Endothelial cell of umbilical vein (primary cell): Measurements from ENCODE around the gene CFAP141. TPM values are rescaled to one million over a fixed set of nuclear protein-coding genes. Genes with fewer than 3 reads are reported as not detected.
A peak's percentile ranks its signal among the peaks of the same experiment; 100 is the strongest.

Source experiments
- BruUV-seq: library from RNA; stranded (reverse); fragments of 400-500 nt; replicated peaks from 2 replicates; lab custom pipeline; 2021; lab: Mats Ljungman, UMichigan
- CTCF ChIA-PET: fragments of 300-600, 350-600 bp; sonication (Branson Sonifier 250); formaldehyde crosslinking; loops from one replicate; lab custom pipeline; 2021; ENCODE audit warnings: antibody characterized with exemption, inconsistent platforms; lab: Charles Lee
- POLR2A ChIA-PET: fragments of 300-600, 350-600 bp; sonication (Branson Sonifier 250); formaldehyde crosslinking; loops from one replicate; lab custom pipeline; 2021; ENCODE audit warnings: antibody characterized with exemption, inconsistent platforms; lab: Charles Lee
- DNase-seq: peaks from one replicate; pipeline ENCODE4 v3.0.0-alpha.2; 2011; ENCODE audit warnings: low read depth, low spot score
- FAIRE-seq: peaks from 2 replicates; lab custom pipeline; 2011; peaks lifted over from hg19 to GRCh38; lab: Jason Lieb, UNC
- H2AFZ ChIP-seq: 2 replicates; pipeline ENCODE4 v1.6.0; 2012; ENCODE audit warnings: low read depth, low read length, control low read depth, inconsistent platforms
- H3K27ac ChIP-seq: 2 replicates; pipeline ENCODE4 v1.5.1; 2011; ENCODE audit warnings: low read depth, mild to moderate bottlenecking, control low read depth, low read length, moderate library complexity; ENCODE audit not compliant: insufficient read depth
- H3K27me3 ChIP-seq, 2 experiments: 2 replicates each; pipeline versions ENCODE4 v1.6.0 to v1.6.1; 2011; ENCODE audit warnings: low read length in 2 of 2, mixed read lengths in 1 of 2; ENCODE audit not compliant: control insufficient read depth in 2 of 2, insufficient read depth in 2 of 2
- H3K36me3 ChIP-seq, 2 experiments: 2 replicates in 1 of 2; 3 replicates in 1 of 2; pipeline ENCODE4 v1.5.1; 2011; ENCODE audit warnings: low read length in 2 of 2, mild to moderate bottlenecking in 1 of 2, moderate library complexity in 1 of 2; ENCODE audit not compliant: control insufficient read depth in 2 of 2, insufficient read depth in 2 of 2; ENCODE audit errors: extremely low read depth in 1 of 2
- H3K4me1 ChIP-seq: 3 replicates; pipeline ENCODE4 v1.5.1; 2011; ENCODE audit warnings: mild to moderate bottlenecking, low read length; ENCODE audit not compliant: control insufficient read depth, insufficient read depth; ENCODE audit errors: extremely low read depth
- H3K4me2 ChIP-seq: 2 replicates; pipeline ENCODE4 v1.6.1; 2011; ENCODE audit warnings: low read length, control low read depth, mixed read lengths; ENCODE audit not compliant: insufficient read depth
- H3K4me3 ChIP-seq, 3 experiments: fragments of 200-600 bp in 1 of 3; sonication (generic), shearing (Covaris generic) in 1 of 3; replicated peaks in 1 of 3; 2 replicates each; pipeline ENCODE4 v1.5.1; 2011 to 2016; ENCODE audit warnings: control low read depth in 3 of 3, low read length in 3 of 3, mild to moderate bottlenecking in 2 of 3, inconsistent platforms in 1 of 3, low read depth in 1 of 3, moderate library complexity in 1 of 3; ENCODE audit not compliant: insufficient read depth in 1 of 3
- H3K79me2 ChIP-seq: 2 replicates; pipeline ENCODE4 v1.6.0; 2012; ENCODE audit warnings: low read length, inconsistent platforms; ENCODE audit not compliant: control insufficient read depth, insufficient read depth
- H3K9ac ChIP-seq: replicated peaks from 2 replicates; pipeline ENCODE3; 2011; ENCODE audit warnings: low read length, control low read depth; ENCODE audit not compliant: insufficient read depth; ENCODE audit errors: extremely low read depth
- H3K9me1 ChIP-seq: replicated peaks from 3 replicates; pipeline ENCODE4 v1.6.0; 2011; ENCODE audit warnings: mild to moderate bottlenecking, low read length; ENCODE audit not compliant: control insufficient read depth, insufficient read depth; ENCODE audit errors: extremely low read depth
- H3K9me3 ChIP-seq: replicated peaks from 2 replicates; pipeline ENCODE4 v1.5.1; 2012; ENCODE audit warnings: low read length, inconsistent platforms; ENCODE audit not compliant: control insufficient read depth, insufficient read depth
- H4K20me1 ChIP-seq: replicated peaks from 2 replicates; pipeline ENCODE3; 2011; ENCODE audit warnings: mild to moderate bottlenecking, low read length; ENCODE audit not compliant: control insufficient read depth, insufficient read depth; ENCODE audit errors: extremely low read depth
- EZH2 ChIP-seq: IDR thresholded peaks from 2 replicates; pipeline ENCODE4 v1.6.1; 2012; ENCODE audit warnings: borderline replicate concordance, low read depth, mild to moderate bottlenecking, moderate library complexity, low read length, inconsistent platforms; ENCODE audit not compliant: severe bottlenecking
- FOS ChIP-seq: IDR thresholded peaks from 2 replicates; pipeline ENCODE4 v1.6.1; 2011; ENCODE audit warnings: mild to moderate bottlenecking, low read length, moderate library complexity, borderline replicate concordance; ENCODE audit not compliant: insufficient read depth
- GATA2 ChIP-seq: IDR thresholded peaks from 2 replicates; pipeline ENCODE4 v1.7.0; 2011; ENCODE audit warnings: low read depth, mild to moderate bottlenecking, moderate library complexity, mixed read lengths, low read length; ENCODE audit not compliant: insufficient read length, insufficient read depth
- JUN ChIP-seq: IDR thresholded peaks from 2 replicates; pipeline ENCODE4 v1.6.1; 2011; ENCODE audit warnings: borderline replicate concordance, low read depth; ENCODE audit not compliant: insufficient read length, insufficient read depth
- MYC ChIP-seq: IDR thresholded peaks from one replicate; pipeline ENCODE4 v1.6.1; 2011; ENCODE audit warnings: mild to moderate bottlenecking, low read depth, low read length
- POLR2A ChIP-seq: IDR thresholded peaks from 2 replicates; pipeline ENCODE4 v1.6.1; 2012; ENCODE audit warnings: low read depth, mild to moderate bottlenecking, control low read depth, low read length
- POLR2AphosphoS5 ChIP-seq: IDR thresholded peaks from 2 replicates; pipeline ENCODE4 v1.6.1; 2012; ENCODE audit warnings: low read depth, mild to moderate bottlenecking, control low read depth, low read length, moderate library complexity; ENCODE audit not compliant: insufficient read depth
- dilution Hi-C: fragments of 300-500 bp; cut with MboI; formaldehyde crosslinking; loops from one replicate; pipeline ENCODE4 v1.15.0; 2019; ENCODE audit warnings: low sequenced_read_pairs; ENCODE audit not compliant: extremely low pct_ligation_motif_present
- intact Hi-C: fragments of 100-400 bp; cut with micrococcal nuclease; formaldehyde crosslinking; loops from one replicate; pipeline ENCODE4 v1.10.0; 2022
- polyA plus RNA-seq, 4 experiments: library from polyadenylated mRNA; depleted of rRNA in 3 of 4; stranded (reverse) in 3 of 4; unstranded in 1 of 4; fragments of >200 nt; gene quantifications; 2 replicates each; pipeline versions ENCODE4 v1.2.1 to v1.2.3, GENCODE V29; 2011 to 2012; ENCODE audit warnings: missing spikeins in 1 of 4
- total RNA-seq: library from RNA; stranded (reverse); gene quantifications from 2 replicates; pipeline ENCODE4 v1.2.3, GENCODE V29; 2021
- TF ChIP-seq, protein P1 (sequence below), 2 donors: IDR thresholded peaks; 1 replicate in 1 of 2; 2 replicates in 1 of 2; pipeline ENCODE4 v1.5.1; 2011; ENCODE audit warnings: low read length in 2 of 2, mild to moderate bottlenecking in 2 of 2, moderate library complexity in 2 of 2, control low read depth in 1 of 2, inconsistent platforms in 1 of 2, low read depth in 1 of 2; ENCODE audit not compliant: insufficient read depth in 1 of 2; ENCODE audit errors: extremely low read depth in 1 of 2
- TF ChIP-seq, protein P2 (sequence below): IDR thresholded peaks from 2 replicates; pipeline ENCODE4 v1.6.1; 2011; ENCODE audit not compliant: insufficient read depth, insufficient read length

CFAP141 gene
- total and polyA plus RNA-seq, 2 donors (not counting 3 experiments of a cell fraction or from before 2014, with no cell fraction given): not detected

GRCh38 chr1:154176337-154176736 lies 29.8 kb downstream of the CFAP141 start:
- Histone ChIP-seq H3K4me1 (peaks cover 49% of the 10 kb centered on the region), H2AFZ (no peak overlapping the region), H3K4me3 (no peak overlapping the region), H3K79me2 (peaks cover 95% of the 10 kb centered on the region), H3K9me3 (no peaks in the 10 kb centered on the region), H4K20me1 (peaks cover 10% of the 10 kb centered on the region), H3K27ac (no peak overlapping the region), H3K4me2 (no peak overlapping the region), H3K9me1 (no peaks in the 10 kb centered on the region), H3K9ac (no peak overlapping the region), H3K36me3 (peaks cover 28 to 39% of the 10 kb centered on the region in 2 experiments), H3K27me3 (no peaks in the 10 kb centered on the region)
- DNase-seq (peak; percentile 86), FAIRE-seq (peak; percentile 98)
- ChIA-PET CTCF (interaction anchor here (1.2 to 2.4 kb wide), 4 partner anchors 14 to 158 kb away, joined by 3 to 8 read pairs (median 5); no protein-coding TSS in a partner anchor), POLR2A (interaction anchor here (0.6 to 1.2 kb wide), 4 partner anchors 11 to 392 kb away, joined by 3 to 6 read pairs (median 4); no protein-coding TSS in a partner anchor)
- TF ChIP-seq, protein P1, sequence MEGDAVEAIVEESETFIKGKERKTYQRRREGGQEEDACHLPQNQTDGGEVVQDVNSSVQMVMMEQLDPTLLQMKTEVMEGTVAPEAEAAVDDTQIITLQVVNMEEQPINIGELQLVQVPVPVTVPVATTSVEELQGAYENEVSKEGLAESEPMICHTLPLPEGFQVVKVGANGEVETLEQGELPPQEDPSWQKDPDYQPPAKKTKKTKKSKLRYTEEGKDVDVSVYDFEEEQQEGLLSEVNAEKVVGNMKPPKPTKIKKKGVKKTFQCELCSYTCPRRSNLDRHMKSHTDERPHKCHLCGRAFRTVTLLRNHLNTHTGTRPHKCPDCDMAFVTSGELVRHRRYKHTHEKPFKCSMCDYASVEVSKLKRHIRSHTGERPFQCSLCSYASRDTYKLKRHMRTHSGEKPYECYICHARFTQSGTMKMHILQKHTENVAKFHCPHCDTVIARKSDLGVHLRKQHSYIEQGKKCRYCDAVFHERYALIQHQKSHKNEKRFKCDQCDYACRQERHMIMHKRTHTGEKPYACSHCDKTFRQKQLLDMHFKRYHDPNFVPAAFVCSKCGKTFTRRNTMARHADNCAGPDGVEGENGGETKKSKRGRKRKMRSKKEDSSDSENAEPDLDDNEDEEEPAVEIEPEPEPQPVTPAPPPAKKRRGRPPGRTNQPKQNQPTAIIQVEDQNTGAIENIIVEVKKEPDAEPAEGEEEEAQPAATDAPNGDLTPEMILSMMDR (IDR thresholded peaks at IDR 0.05; ENCODE audit: extremely low read depth in 1 of 2, insufficient read depth in 1 of 2, low read depth in 1 of 2, low read length in 2 of 2): no peak
- TF ChIP-seq EZH2: no peak
- no peak for TF ChIP-seq POLR2A
- no peak for TF ChIP-seq FOS
- TF ChIP-seq MYC: no peak
- TF ChIP-seq, protein P2, sequence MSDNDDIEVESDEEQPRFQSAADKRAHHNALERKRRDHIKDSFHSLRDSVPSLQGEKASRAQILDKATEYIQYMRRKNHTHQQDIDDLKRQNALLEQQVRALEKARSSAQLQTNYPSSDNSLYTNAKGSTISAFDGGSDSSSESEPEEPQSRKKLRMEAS: no peak
- TF ChIP-seq GATA2: no peak
- no peak for TF ChIP-seq POLR2AphosphoS5
- no peak for TF ChIP-seq JUN
- intact Hi-C loops: no loop called here
- no TSS peak for BruUV-seq
- dilution Hi-C loops: no loop called here
